K562 (cell line): ENCODE data around the gene ANTKMT. TPM values are rescaled to one million over a fixed set of nuclear protein-coding genes. Genes with fewer than 3 reads are reported as not detected.

Source experiments
- ASH1L ChIP-seq: fragments of 450-650 bp; IDR thresholded peaks from 2 replicates; pipeline ENCODE4 v1.6.1; 2018; ENCODE audit warnings: borderline replicate concordance, mild to moderate bottlenecking, low read depth; ENCODE audit not compliant: partially characterized antibody
- CSDE1 ChIP-seq, 2 experiments: fragments of 450-650 bp; IDR thresholded peaks; 2 replicates each; pipeline ENCODE4 v1.6.1; 2016; ENCODE audit warnings: mild to moderate bottlenecking in 1 of 2
- CXXC5 ChIP-seq: fragments of 250-450 bp; sonication (Bioruptor Pico); IDR thresholded peaks from 2 replicates; pipeline ENCODE4 v1.8.0; 2022; ENCODE audit warnings: inconsistent platforms, mild to moderate bottlenecking, moderate library complexity
- HDAC2 ChIP-seq: fragments of 450-650 bp; IDR thresholded peaks from 2 replicates; pipeline ENCODE4 v1.6.1; 2016; ENCODE audit warnings: mild to moderate bottlenecking
- KAT7 ChIP-seq: sonication (generic); formaldehyde crosslinking; IDR thresholded peaks from 2 replicates; pipeline ENCODE4 v1.8.0; 2022; ENCODE audit warnings: missing genetic modification reagents, mild to moderate bottlenecking, borderline replicate concordance
- RREB1 ChIP-seq: fragments of 250-450 bp; sonication (Bioruptor Pico); IDR thresholded peaks from 2 replicates; pipeline ENCODE4 v1.4.0; 2020
- ZBTB40 ChIP-seq, 2 experiments: fragments of 450-650 bp in 1 of 2; sonication (generic) in 1 of 2; formaldehyde crosslinking in 1 of 2; IDR thresholded peaks; 2 replicates each; pipeline versions ENCODE4 v1.7.1 to v1.9.0; 2016 to 2022; ENCODE audit warnings: inconsistent platforms in 1 of 2, mild to moderate bottlenecking in 1 of 2, missing genetic modification reagents in 1 of 2
- ZBTB7A ChIP-seq: IDR thresholded peaks from 2 replicates; pipeline ENCODE4 v1.6.1; 2011; ENCODE audit warnings: low read depth, mild to moderate bottlenecking, low read length, moderate library complexity, borderline replicate concordance; ENCODE audit not compliant: control insufficient read depth
- polyA plus RNA-seq, 8 experiments: library from polyadenylated mRNA; depleted of rRNA in 4 of 8; stranded (reverse) in 5 of 8; unstranded in 3 of 8; fragments of >200 nt; fragmentation: Nextera tagmentation in 2 of 8; fragmentation: Illumina TruSeq in 1 of 8; extraction: Ambion mirVana in 2 of 8; extraction: Trizol in 1 of 8; gene quantifications; 2 replicates each; pipeline versions ENCODE4 v1.2.1 to v1.2.3, GENCODE V29; 2011 to 2014; ENCODE audit warnings: inconsistent platforms in 1 of 8, missing spikeins in 1 of 8
- total RNA-seq, 7 experiments: library from RNA; depleted of rRNA in 6 of 7; stranded (reverse); fragments of >200 nt in 6 of 7; fragmentation: Illumina TruSeq in 2 of 7; extraction: Trizol in 2 of 7; gene quantifications; 2 replicates each; pipeline versions ENCODE4 v1.2.1 to v1.2.3, GENCODE V29; 2011 to 2021; ENCODE audit warnings: low replicate concordance in 1 of 7
- TF ChIP-seq, protein P1 (sequence below): sonication (generic); formaldehyde crosslinking; IDR thresholded peaks from 2 replicates; pipeline ENCODE4 v1.9.0; 2022; ENCODE audit warnings: mild to moderate bottlenecking, missing genetic modification reagents

ANTKMT gene
- total and polyA plus RNA-seq, 9 of the 15 experiments (the other 6 are each of a cell fraction or from before 2014, with no cell fraction given) = 0.58 to 217 (median 19.1) TPM

DNA sequence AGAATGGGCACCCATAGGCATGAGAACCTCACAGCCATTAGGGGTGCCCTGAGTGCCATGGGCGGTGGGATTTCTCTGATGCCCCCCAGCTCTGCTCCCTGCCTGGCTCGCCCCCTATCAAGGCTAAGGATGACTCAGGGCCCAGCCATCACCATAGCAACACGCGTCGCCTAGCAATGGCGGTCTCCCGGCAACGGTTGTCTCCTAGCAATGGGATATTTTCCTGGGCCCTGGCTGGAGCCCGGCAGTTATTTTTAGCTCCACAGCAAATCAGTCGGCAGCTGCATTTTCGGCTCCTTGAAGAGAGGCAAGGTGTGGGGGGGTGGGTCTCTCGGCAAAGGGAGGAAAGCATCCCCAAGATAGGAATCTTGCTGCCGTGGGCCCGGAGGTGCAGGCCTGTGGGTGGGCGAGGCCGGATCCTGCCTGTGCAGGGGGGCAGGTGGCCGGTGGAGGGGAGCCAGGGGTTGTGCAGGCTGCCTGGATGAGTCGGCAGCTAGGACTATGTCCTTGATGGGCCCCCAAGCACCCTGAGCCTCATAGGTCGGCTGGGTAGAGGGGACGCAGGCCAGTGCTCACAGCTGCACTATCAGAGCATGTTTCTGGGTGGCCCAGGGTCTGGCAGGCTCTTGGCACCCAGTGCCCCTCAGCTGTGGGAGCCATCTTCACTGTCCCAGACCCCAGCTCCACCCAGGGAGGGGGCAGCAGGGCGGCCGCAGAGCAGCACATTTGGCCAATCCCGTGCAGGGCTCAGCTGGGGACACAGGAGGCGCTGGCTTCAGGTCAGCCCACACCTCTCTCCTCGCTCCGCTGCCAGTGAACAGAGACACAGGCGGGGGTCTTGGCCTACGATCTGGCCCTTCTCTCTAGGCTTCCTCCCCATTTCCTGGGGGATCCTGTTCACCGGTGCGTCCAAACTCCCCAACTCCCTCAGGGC, 11.1 kb upstream of the ANTKMT start (continued):
- TF ChIP-seq ZBTB40 (IDR thresholded peaks at IDR 0.05) (peak; percentile 83), ZBTB40 (CRISPR knock-in tag; IDR thresholded peaks at IDR 0.05) (peak; percentile 28; the same call in 1 of the 2 replicates), CSDE1 (IDR thresholded peaks at IDR 0.05) (peak in 1 of 2 experiments; percentile 100; a peak in 2 of 4 replicates), CXXC5 (CRISPR knock-in tag) (peak; percentile 71), HDAC2 (peak; percentile 52; the same call in 1 of the 2 replicates), KAT7 (CRISPR knock-in tag) (no peak), ZBTB7A (peak; percentile 32; the same call in 1 of the 2 replicates), ASH1L (no peak), RREB1 (CRISPR knock-in tag) (peak; percentile 96)
- TF ChIP-seq, protein P1, sequence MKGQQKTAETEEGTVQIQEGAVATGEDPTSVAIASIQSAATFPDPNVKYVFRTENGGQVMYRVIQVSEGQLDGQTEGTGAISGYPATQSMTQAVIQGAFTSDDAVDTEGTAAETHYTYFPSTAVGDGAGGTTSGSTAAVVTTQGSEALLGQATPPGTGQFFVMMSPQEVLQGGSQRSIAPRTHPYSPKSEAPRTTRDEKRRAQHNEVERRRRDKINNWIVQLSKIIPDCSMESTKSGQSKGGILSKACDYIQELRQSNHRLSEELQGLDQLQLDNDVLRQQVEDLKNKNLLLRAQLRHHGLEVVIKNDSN (CRISPR knock-in tag) = no peak
